ENCODE measurements around the gene SLC5A9.

DNA sequence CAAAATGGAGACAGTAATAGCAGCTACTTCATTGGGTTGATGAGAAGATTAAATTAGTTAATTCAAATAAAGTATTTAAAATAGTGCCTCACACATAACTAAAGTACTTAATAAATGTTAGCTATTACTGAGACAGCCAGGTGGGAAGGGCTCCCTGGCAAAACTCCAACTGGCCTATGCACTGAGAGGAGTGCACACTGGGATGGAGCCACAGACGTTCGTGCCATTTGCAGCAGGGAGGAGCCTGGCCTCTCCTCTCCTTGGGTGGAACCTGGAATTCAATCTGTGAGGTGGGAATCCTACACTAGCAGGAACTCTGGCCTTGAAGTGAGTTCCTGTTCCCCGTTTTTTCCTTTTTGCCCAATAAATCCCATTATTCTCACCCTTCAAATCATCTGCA lies 28.1 kb downstream of the SLC5A9 start:
- no peak for TF ChIP-seq POLR2A (IDR thresholded peaks at IDR 0.05; ENCODE audit: low read depth)
- TF ChIP-seq, protein P1, sequence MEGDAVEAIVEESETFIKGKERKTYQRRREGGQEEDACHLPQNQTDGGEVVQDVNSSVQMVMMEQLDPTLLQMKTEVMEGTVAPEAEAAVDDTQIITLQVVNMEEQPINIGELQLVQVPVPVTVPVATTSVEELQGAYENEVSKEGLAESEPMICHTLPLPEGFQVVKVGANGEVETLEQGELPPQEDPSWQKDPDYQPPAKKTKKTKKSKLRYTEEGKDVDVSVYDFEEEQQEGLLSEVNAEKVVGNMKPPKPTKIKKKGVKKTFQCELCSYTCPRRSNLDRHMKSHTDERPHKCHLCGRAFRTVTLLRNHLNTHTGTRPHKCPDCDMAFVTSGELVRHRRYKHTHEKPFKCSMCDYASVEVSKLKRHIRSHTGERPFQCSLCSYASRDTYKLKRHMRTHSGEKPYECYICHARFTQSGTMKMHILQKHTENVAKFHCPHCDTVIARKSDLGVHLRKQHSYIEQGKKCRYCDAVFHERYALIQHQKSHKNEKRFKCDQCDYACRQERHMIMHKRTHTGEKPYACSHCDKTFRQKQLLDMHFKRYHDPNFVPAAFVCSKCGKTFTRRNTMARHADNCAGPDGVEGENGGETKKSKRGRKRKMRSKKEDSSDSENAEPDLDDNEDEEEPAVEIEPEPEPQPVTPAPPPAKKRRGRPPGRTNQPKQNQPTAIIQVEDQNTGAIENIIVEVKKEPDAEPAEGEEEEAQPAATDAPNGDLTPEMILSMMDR (IDR thresholded peaks at IDR 0.05): no peak

All from esophagus muscularis mucosa (tissue), 3 donors.